Adipose tissue (tissue), 3 donors: ENCODE data around the gene FXYD3. TPM values are rescaled to one million over a fixed set of nuclear protein-coding genes. Genes with fewer than 3 reads are reported as not detected.

Source experiments
- H3K27ac ChIP-seq: one replicate; pipeline ENCODE4 v1.5.1; 2013; ENCODE audit warnings: low read depth, low read length
- WGBS, 3 donors: extraction: QIAGEN DNeasy Blood & Tissue Kit; methylation state at CpG; one replicate each; pipeline ENCODE4 v1.1.7; 2013; 5-methylcytosine and 5-hydroxymethylcytosine counted together
- polyA plus RNA-seq, 3 donors: library from polyadenylated mRNA; stranded (reverse); fragments of 200-250 nt; gene quantifications; one replicate each; pipeline ENCODE4 v1.2.3, GENCODE V29; 2013
- donor health status: healthy with polysubstance abuse.
- donor health status: Bipolar disorder and iron deficiency.
- donor health status: healthy.

Gene FXYD3
- polyA plus RNA-seq, 3 donors, result 8.0 to 39.4 (median 33.6) TPM

DNA sequence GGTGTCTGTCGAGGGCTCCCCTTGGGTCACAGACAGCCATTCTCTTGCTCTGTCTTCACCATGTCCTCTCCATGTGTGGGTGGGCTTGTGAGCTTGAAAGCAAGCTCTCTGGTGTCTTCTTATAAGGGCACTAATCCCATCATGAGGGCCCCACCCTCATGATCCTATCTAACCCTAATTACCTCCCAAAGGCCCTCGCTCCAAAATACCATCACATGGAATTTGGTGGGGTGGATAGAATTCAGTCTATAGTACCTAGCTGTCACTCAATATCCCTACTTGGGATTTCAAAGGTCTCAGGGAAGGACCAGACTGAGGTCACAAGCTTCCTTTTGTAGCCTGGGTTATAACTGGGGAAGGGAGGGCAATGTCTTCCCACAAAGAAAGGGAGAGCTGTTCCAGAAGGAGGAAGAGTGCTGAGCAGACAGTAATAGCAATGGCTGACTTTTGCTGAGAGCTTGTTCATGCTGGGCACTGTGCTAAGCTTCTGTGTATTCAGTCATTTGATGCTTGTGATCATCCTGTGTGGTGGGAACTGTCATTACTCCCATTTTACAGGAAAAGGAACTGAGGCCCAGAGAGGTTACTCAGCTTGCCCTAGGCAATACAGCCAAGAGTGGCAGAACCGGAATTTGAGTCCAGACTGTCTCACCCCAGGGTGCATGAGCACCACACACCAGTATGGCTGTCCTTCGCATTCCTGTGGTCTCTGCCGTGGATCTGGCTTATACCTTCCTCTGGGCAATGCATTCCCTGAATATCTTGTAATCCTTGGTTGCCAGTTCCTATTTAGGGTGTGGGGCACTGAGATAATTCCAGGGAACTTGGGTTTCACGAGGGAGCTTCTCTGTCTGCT lies 47.1 kb downstream of the FXYD3 start:
- H3K27ac ChIP-seq, result no peak overlapping the region
- WGBS, 3 donors, result 85 to 96% (median 85%) methylated on average over 6 of the region's 6 CpGs

DNA sequence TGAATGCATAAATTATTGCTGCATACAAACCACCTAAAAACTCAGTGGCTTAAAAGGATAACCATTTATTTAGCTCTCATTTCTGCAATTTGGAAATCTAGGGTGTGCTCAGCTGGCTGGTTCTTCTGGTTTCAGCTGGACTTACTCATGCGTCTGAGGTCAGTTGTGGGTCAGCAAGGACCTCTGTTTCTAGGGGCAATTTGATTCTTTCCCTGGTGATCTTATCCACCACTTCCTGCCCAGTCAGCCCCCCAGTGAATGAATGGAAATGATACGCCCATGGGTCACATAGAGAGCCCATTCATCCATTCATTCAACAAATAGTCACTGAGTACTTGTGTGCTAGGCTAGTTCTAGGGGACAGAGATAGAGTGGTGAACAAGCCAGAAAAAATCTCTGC lies 48.8 kb downstream of the FXYD3 start:
- H3K27ac ChIP-seq, result no peak overlapping the region
- WGBS, 3 donors, result 51 to 99% (median 88%) methylated on average over 2 of the region's 2 CpGs

DNA sequence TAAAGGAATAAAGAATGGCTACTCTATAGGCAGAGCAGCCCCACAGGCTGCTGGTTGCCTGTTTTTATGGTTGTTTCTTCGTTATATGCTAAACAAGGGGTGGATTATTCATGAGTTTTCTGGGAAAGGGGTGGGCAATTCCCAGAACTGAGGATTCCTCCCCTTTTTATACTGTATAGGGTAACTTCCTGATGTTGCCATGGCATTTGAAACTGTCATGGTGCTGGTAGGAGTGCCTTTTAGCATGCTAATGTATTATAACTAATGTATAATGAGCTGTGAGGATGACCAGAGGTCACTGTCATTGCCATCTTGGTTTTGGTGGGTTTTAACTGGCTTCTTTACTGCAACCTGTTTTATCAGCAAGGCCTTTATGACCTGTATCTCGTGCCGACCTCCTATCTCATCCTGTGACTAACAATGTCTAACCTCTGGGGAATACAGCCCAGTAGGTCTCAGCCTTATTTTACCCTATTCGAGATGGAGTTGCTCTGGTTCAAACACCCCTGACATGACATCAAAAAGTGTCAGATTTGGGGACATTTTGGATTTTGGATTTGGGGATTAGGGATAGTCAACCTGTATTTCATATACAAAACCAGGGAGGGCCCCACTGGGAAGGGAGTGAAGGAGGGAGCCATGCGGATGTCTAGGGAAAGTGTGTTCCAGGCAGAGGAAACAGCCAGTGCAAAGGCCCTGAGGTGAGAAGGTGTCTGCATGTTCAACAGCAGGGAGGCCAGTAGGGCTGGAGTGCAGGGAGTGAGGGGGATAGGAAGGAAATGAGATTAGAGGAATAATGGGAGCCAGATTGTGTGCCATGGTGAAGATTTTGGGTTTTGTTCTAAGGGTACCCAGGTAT lies 49.8 kb downstream of the FXYD3 start:
- H3K27ac ChIP-seq, result no peak overlapping the region
- WGBS, 3 donors, result 67 to 75% (median 67%) methylated on average over 5 of the region's 5 CpGs

DNA sequence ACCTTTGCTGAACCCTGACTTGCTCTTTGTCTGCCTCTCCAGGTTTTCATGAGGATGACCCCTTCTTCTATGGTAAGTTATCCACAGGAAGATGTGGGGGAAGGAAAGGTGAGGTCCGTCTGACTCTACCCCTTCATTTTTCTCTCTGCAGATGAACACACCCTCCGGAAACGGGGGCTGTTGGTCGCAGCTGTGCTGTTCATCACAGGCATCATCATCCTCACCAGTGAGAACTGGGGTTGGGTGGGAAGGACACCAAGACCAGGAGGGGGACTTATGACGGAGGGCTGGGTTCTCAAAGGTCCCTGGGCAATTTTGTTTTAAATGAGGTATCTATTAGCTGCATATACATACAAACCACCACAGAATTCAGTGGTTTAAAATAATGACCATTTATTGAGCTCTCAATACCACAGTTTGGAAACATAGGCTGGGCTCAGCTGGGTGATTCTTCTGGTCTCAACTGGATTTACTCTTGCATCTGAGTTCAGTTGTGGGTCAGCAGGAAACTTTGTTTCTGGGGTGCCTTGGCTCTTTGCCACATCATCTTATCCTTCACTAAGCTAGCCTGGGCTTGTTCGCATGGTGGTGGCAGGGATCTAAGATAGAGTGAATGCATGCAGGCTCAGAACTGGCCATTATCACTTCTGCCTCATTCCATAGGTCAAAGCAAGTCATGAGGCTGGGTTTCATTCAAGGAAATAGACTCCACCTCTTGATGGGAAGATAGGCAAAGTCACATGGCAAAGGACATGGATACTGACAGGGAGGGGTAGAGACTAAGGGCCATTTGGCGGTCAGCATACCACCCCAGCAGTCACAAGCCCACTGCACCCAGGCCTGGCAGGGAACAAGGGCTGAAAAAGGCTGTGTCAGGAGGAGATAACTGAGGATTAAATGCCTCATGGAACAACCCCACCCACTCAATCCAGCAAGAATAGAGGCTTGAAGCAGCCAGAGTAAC lies 50.8 kb downstream of the FXYD3 start:
- H3K27ac ChIP-seq, result no peak overlapping the region
- WGBS, 3 donors, result 92 to 99% (median 94%) methylated on average over 7 of the region's 7 CpGs

DNA sequence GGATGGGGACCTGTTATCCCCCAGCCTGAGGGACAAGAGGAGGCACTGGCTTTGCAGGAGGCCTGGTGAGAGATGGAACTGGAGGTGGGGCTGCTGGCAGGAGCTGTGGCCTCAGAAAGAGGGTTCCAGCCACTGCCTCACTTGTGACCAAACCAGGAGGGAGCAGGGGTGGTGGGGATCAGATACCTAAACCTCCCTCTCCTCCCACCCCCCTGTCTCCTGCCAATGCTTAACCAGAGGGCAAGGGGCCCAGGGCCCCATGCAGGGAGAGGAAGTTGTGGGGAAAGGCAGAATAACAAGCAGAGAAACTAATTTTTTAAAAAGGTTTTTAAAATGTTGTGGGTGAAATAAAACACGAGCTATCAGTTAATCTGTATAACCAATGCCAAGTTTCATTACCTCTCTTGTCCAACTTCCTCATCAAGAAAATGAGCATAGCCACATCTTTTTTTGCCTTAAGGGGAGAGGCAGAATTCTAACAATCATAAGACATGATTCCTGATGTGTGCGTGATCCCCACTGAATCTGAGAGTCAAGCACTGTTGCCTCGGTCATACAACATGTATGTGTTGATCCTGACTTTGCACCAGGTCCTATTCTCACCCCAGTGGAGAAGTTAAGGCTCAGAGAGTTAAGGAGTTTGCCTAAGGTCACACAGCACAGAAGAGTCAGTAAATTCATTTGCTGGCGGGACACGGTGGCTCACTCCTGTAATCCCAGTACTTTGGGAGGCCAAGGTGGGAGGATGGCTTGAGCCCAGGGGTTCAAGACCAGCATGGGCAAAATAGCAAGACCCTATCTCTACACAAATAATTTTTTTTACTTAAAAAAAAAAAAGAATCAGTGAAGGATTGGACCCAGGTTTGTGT lies 51.9 kb downstream of the FXYD3 start:
- no peak overlapping the region for H3K27ac ChIP-seq
- 67 to 74% (median 73%) methylated on average over 5 of the region's 5 CpGs for WGBS, 3 donors

DNA sequence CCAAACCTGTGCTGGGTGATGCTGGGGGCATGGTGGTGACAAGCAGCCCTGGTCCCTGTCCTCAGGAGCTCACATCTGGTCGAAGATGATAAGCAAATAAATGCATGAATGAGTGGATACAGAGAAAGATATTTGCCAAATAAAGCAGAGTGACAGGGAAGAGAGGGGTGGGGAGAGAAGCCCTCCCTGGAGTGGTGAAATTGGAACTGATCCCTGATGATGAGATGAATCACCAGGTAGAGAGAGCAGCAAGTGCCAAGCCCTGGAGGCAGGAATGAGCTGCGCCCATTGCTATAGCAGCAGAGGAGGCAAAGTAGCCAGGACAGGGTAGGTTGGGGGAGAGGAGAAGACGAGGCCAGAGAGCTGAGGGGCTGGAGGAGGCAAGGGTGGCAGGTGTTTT lies 52.6 kb downstream of the FXYD3 start:
- H3K27ac ChIP-seq, result no peak overlapping the region
- 77 to 88% (median 88%) methylated on average over 3 of the region's 3 CpGs for WGBS, 3 donors

DNA sequence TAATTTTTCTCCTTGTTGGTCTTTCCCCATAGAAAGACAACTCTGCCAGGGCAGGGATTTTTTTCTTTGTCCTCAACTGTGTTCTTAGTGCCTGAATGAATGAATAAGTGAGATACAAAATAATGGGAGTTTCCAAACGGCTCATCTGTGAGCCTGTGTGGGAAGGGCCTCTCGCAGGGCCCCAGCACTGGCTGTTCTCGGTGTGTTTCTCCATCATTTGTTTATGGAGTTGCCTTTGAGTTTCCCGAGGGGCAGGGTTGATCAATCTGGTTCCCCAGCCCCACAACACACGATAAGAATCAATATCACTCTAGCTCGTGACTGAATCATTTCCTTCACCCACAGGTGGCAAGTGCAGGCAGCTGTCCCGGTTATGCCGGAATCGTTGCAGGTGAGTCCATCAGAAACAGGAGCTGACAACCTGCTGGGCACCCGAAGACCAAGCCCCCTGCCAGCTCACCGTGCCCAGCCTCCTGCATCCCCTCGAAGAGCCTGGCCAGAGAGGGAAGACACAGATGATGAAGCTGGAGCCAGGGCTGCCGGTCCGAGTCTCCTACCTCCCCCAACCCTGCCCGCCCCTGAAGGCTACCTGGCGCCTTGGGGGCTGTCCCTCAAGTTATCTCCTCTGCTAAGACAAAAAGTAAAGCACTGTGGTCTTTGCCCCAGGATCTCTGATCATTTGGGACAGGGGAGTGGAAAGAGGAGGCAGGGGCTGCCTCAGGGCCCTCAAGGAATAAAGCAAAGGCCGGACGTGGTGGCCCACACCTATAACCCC lies 53.8 kb downstream of the FXYD3 start:
- 73 to 81% (median 75%) methylated on average over 18 of the region's 18 CpGs for WGBS, 3 donors
- H3K27ac ChIP-seq, result no peak overlapping the region

DNA sequence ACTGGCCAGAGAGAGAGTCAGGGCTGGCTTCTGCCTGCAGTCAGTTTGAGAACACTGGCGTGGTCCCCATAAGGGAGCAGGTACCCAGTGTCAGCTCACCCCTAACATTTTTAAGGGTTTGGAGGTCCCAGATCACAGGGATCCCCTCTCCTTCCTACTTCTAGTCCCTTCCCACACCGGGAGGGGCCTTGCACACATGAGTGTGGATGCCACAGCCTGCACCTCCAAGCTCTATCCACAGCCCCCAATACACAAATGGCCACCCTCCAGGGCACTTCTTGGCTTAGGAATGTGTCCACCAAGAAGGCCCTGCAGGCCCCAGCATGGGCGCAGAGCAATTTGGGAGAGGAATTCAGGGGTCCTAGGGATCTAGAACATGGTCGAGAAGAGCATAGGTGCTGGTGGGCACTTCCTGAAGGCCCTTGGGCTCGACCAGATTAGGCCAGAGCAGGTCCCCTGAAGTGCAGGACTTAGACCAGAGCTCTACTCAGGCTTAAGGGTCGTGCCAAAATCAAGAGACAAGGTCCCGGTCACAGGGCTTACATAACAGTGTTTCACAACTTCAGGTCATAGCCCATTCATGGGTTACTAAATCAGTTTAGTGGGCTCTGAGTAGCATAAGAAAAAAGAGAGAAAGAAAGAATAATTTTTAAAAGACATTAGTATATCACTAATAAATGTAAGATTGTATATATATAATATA lies 54.9 kb downstream of the FXYD3 start:
- no peak overlapping the region for H3K27ac ChIP-seq
- WGBS, 3 donors, result 68 to 72% (median 70%) methylated on average over 7 of the region's 7 CpGs

DNA sequence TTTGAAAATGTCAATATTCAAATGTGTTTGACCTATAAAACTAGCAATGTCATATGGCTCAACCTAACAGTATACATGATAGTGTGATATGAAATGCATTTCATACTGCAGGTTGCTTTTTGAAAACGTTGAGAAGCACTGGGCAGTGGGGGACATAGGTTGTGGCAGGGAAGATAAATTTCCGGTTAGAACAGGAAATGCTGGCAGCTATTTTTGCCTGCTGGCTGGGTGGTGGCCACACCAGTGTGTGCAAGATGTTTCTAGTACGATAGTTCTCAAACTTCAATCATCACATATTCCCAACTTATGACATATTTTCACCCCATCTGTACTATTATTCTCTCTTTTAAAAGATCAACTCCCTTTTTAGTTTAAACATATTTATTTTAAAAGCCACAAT lies 56.1 kb downstream of the FXYD3 start:
- WGBS, 3 donors, result 18 to 39% (median 21%) methylated on average over 3 of the region's 3 CpGs
- no peak overlapping the region for H3K27ac ChIP-seq

Other genes starting within 250 kb of the FXYD3 start
- gene ZNF30, start 188.9 kb upstream of the FXYD3 start, polyA plus RNA-seq, result 1 to 10 TPM in 2 of 3 donors, under 1 TPM in 1; 0.76 to 1.7 (median 1.4) TPM
- gene ZNF792, start 151.6 kb upstream of the FXYD3 start, polyA plus RNA-seq, result 1 to 10 TPM; 1.5 to 2.7 (median 1.9) TPM
- gene GRAMD1A, start 115.5 kb upstream of the FXYD3 start, polyA plus RNA-seq, result 10 to 100 TPM; 72.1 to 85.9 (median 73.7) TPM
- gene SCN1B, start 85.4 kb upstream of the FXYD3 start, polyA plus RNA-seq, result 10 to 100 TPM in 1 of 3 donors, 1 to 10 TPM in 2; 5.2 to 22.5 (median 7.9) TPM
- gene HPN, start 74.1 kb upstream of the FXYD3 start, polyA plus RNA-seq, result 100 to 1,000 TPM in 1 of 3 donors, 1 to 10 TPM in 2; 1.5 to 141 (median 5.4) TPM
- 10 to 100 TPM in 2 of 3 donors, 1 to 10 TPM in 1; 3.7 to 34.8 (median 20.6) TPM for gene LGI4, start 19.2 kb downstream of the FXYD3 start, polyA plus RNA-seq
- 100 to 1,000 TPM in 1 of 3 donors, 10 to 100 TPM in 1, 1 to 10 TPM in 1; 3.5 to 126 (median 45.3) TPM for gene FXYD1, start 23.0 kb downstream of the FXYD3 start, polyA plus RNA-seq
- 1 to 10 TPM in 1 of 3 donors, under 1 TPM in 2; 0.12 to 2.4 (median 0.45) TPM for gene FXYD7, start 27.4 kb downstream of the FXYD3 start, polyA plus RNA-seq
- gene FXYD5, start 38.9 kb downstream of the FXYD3 start, polyA plus RNA-seq, result 100 to 1,000 TPM in 1 of 3 donors, 10 to 100 TPM in 2; 16.0 to 167 (median 93.9) TPM
- gene FAM187B, start 112.9 kb downstream of the FXYD3 start, polyA plus RNA-seq, result not detected
- gene LSR, start 133.2 kb downstream of the FXYD3 start, polyA plus RNA-seq, result 10 to 100 TPM; 12.9 to 92.4 (median 20.2) TPM
- gene USF2, start 153.1 kb downstream of the FXYD3 start, polyA plus RNA-seq, result 100 to 1,000 TPM in 2 of 3 donors, 10 to 100 TPM in 1; 68.2 to 122 (median 118) TPM
- gene HAMP, start 166.7 kb downstream of the FXYD3 start, polyA plus RNA-seq, result 10 to 100 TPM in 1 of 3 donors, 1 to 10 TPM in 1, under 1 TPM in 1; 0.34 to 16.3 (median 1.1) TPM
- gene MAG, start 176.3 kb downstream of the FXYD3 start, polyA plus RNA-seq, result under 1 TPM in 1 of 3 donors, not detected in 2; 0.16 TPM
- 1 to 10 TPM in 1 of 3 donors, under 1 TPM in 2; 0.67 to 2.1 (median 0.88) TPM for gene CD22, start 213.4 kb downstream of the FXYD3 start, polyA plus RNA-seq
- gene FFAR1, start 232.1 kb downstream of the FXYD3 start, polyA plus RNA-seq, result 1 to 10 TPM in 1 of 3 donors, not detected in 2; 2.2 TPM
- 1 to 10 TPM in 2 of 3 donors, under 1 TPM in 1; 0.46 to 1.8 (median 1.8) TPM for gene FFAR3, start 242.6 kb downstream of the FXYD3 start, polyA plus RNA-seq